HG03060 (cell line): ENCODE results near the gene ARHGAP1.
"Not testable (repeated sequence)": the region's sequence is repeated elsewhere in the genome, so short reads cannot be mapped to it uniquely, and the experiment has no call there.

Source experiments
- ATAC-seq: cut with Tn5 transposase; IDR thresholded peaks from one replicate; pipeline ENCODE4 v1.9.1; 2021; ENCODE audit warnings: low read depth, moderate number of reproducible peaks; ENCODE audit not compliant: unreplicated experiment

The ARHGAP1 gene

DNA sequence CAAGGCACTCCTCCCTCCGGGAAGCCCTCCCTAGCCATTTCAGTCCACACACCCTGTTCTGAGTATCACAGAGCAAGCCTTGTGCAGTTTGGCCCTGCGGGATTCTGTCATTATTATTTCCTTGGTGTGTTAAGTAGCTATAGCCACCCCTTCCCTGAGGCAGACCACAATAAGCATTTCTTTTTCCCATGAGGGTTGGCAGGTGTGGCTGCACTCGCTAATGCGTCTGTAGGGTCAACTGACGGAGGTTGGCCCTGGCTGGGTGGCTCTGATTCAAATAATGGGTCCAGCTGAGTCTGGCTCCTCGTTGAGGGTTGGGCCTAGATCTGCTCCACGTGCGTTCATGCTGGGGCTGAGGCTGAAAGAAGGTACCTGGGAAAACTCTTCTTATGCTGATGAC lies 23.7 kb upstream of the ARHGAP1 start:
- ATAC-seq: no peak

DNA sequence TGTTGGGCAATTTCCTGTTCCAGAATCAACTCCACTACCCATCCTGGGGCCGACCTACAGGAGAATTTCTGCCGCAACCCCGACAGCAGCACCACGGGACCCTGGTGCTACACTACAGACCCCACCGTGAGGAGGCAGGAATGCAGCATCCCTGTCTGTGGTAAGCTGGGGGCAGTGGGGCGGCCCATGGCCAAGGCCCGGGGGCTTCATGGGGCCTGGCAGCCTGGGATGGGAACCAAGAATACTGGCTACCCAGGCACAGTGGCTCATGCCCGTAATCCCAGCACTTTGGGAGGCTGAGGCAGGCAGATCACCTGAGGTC lies 22.9 kb upstream of the ARHGAP1 start:
- no peak for ATAC-seq

DNA sequence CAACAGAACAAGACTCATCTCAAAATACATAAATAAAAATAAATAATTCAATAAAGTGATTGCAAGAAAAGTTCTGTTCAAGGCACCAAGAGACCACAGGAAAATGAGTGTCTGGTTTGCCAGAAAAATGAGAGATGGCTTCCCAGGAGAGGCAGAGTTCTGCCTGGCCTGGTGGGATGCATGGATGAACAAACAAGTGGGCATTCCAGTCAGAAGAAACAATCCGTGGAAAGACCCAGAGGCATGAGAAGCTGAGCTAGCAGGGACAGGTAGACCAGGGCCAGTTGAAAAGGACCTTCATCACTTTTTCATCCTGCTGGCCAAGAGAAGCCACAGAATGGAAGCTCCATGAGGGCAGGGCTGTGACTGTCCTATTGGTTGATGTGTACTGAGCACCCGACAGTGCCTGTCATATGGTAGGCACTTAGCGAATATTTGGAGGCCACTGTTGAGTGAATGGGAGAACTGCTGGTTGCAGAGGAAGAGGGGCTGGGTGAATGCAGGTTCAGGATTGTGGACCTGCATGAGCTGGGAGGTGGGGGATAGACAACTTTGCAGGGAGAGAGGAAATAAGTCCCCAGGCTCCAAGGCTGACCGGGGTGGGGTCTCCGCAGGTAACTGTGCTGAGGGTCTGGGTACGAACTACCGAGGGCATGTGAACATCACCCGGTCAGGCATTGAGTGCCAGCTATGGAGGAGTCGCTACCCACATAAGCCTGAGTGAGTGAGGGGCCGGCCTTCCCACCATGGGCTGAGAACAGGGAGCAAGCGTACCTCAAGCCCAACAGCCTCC lies 22.3 kb upstream of the ARHGAP1 start:
- no peak for ATAC-seq

DNA sequence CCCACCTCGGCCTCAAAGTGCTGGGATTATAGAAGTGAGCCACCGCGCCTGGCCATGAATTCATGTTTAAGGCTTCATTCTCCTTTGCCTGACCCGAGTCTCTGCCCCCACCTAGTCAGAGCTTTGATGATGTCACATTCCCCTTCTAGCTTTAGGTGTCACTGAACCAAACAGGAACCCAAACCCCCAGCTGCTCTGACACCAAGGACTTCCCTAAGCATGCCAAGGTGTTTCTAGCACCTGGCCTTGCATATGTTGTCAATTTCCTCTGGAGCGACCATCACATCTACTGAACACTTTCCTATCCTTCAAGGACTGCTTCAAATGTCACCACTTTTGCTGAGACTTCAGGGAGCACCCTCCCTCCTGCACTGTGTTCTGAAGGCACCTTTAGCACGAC lies 20.9 kb upstream of the ARHGAP1 start:
- ATAC-seq: no peak

DNA sequence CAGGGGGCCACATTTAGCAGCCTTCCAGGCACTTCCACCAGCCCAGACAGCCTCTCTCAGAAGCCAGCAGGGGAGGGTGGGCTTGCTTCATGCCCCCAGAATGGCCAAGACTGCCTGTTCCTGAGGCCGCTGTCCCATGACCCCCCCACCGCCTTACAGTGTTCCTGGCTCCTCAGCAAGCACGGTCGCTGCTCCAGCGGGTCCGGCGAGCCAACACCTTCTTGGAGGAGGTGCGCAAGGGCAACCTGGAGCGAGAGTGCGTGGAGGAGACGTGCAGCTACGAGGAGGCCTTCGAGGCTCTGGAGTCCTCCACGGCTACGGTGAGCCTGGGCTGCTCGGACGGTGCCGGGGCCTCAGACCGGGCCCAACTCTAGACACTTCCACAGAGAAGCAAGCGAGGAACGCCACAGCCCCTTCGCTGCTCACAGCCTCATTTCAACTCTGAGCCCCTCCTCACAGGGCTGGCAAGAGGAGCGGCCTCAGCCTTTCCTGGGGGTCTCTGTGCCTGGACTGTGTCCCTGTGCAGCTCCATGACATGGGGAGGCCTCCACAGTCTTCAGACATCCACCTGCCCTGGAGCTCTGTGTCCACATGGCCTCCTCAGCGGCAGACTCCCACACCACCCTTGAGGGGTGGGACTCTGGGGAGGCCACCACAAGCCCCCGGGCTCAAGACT lies 19.3 kb upstream of the ARHGAP1 start:
- no peak for ATAC-seq

DNA sequence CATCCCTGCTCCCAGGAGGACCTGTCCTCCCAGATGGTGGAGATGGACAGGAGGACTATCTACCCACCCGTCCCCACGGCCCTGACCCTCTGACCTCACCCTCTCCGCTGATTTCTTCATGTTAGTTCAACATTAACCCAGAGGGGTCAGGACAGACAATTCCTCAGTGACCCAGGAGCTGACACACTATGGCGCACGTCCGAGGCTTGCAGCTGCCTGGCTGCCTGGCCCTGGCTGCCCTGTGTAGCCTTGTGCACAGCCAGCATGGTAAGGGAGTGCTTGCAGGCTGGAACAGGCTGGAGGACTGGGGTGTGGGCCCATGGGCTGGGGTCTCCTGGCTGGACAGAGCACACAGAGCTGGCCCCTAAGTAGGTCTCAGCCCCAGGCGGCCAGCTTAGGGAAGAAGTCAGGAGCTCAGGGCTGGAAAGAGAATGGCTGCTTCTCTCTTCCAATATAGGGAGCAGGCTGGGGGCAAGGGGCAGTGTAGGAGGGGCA lies 18.7 kb upstream of the ARHGAP1 start, which contains the start of gene F2:
Gene F2 (plus strand): TSS at position 166 of the 495 bp plus-strand sequence. CDS start 23 bp downstream, at position 189.
- ATAC-seq: no peak

DNA sequence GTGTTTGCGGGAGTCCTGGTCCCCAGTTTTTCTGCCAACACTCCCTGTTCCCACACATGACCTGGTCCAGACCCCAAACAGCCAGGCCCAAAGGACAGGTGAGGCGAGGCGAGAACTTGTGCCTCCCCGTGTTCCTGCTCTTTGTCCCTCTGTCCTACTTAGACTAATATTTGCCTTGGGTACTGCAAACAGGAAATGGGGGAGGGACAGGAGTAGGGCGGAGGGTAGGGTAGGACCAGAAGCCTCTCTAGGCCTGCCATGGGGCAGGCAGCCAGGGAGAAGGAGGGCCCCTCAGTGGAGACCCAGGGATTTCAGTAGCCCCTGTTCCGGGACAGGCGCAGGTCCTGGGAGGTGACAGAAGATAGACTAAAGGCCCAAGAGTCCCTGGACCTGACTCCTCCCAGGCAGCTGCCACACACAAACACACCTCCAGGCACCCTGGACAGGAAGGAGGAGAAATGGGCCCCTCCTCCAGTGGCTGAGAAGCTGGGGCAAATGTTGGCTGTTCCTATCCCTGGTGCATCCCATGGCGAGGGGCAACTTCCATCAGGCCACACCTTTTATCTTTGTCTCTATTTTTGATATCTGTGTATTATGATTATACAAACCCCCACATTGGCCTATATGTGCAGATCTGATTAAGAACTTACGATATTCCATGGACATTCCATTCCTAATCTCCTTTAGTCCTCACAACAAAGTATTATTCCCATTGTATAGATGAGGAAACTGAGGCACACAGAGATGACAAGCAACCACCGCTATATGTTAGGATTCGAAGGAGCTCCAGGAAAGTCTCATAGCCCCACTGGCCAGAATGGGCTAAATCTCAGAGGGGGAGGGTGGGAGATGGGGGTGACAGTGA lies 18.0 kb upstream of the ARHGAP1 start:
- no peak for ATAC-seq

DNA sequence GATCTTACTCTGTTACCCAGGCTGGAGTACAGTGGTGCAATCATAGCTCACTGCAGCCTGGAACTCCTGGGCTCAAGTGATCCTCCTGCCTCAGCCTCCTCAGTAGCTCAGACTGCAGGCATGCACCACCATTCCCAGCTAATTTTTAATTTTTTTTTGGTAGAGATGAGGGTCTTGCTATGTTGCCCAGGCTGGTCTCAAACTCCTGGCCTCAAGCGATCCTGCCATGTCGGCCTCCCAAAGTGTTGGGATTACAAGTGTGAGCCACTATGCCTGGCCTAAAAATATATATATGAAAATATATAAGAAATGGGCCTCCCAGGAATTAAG lies 17.4 kb upstream of the ARHGAP1 start:
- ATAC-seq: not testable (repeated sequence)

DNA sequence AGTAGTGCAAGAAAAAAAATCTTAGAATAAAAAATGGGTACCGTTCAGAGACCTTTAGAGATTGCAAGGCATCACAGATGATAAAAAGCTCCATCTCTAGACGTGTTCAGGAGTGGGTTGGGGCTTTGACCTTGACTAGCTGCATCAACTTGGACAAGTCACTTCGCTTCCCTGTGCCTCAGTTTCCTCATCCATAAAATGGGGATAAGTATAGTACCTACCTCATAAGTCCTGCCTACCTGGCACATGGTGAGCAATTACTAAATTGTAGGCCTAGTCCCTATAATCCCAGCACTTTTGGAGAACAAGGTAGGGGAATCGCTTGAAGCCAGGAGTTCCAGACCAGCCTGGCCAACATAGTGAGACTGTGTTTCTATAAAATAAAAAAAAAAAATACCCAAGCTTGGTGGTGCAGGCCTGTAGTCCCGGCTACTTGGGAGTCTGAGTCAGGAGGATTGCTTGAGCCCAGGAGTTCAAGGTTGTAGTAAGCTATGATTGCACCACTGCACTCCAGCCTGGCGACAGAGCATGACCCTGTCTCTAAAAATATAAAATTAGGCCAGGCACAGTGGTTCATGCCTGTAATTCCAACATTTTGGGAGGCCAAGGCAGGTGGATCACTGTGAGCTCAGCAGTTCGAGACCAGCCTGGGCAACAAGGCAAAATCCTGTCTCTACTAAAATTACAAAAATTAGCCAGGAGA lies 12.6 kb upstream of the ARHGAP1 start:
- no peak for ATAC-seq

DNA sequence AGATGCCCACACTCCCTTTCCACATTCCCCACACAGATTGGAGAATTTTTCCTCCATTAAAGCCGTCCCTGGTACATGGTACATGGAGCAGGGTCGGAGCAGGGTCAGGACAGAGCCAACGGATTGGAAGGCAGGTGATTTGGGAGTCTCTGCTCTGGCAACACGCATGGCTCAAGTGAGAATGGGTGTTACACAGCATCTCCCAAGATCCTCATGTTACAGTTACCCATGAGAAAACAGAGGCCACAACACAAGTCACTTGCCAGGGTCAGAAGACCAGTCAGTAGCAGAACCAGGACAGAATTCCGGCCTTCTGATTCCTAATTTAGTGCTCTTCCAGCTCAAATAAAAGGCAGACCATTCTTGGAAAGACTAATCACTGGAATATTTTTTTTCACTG lies 10.9 kb upstream of the ARHGAP1 start:
- no peak for ATAC-seq

DNA sequence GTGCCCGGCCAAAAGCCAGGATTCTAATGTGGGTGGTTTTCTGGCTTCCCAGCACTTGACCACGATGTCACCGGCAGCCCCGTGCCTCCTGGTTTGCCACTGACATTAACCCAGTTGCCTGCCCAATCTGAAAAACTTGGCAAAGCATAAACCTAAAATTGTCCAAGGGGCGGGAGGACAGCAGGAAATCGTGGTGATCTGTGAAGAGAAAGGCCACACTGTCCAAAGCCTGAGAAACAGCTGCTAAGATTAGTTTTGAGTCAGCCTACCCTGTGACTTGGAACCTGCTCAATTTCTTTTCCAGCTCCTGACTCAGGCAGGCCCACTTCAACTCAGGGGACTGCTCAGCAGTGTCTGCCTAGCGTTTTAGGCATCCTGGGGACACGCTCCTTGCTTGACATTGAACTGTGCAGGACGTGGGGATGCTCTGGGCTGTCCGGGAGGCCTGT lies 10.4 kb upstream of the ARHGAP1 start:
- no peak for ATAC-seq

DNA sequence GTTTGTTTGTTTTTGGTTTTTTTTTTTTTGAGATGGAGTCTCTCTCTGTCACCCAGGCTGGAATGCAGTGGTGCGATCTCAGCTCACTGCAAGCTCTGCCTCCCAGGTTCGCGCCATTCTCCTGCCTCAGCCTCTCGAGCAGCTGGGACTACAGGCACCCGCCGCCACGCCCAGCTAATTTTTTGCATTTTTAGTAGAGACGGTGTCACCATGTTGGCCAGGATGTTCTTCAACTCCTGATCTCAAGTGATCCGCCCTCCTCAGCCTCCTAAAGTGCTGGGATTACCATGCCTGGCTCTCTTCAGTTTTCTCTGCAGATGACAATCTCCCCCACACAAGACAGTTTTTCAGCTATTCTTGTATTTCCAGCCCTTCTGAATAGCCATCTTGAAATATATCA lies 8.9 kb upstream of the ARHGAP1 start:
- not testable (repeated sequence) for ATAC-seq

DNA sequence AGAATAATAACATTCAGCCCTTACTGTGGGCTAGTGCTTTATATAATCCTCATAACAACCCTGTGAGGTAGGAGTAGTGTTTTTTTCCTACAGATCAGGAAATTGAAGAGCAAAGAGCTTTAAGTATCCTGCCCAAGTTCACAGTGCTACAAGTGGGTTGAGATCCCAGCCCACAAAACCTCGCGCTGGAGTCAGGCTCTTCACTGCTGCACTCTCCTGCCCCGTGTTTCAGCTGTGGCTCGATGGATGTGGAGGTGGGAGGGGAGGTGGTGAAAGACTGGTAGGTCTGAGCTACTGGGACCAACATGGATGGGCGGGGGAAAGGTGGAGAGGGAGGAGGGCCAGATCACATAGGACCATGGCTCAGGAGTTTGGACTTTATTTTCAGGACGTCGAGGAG lies 6.5 kb upstream of the ARHGAP1 start:
- ATAC-seq: no peak

DNA sequence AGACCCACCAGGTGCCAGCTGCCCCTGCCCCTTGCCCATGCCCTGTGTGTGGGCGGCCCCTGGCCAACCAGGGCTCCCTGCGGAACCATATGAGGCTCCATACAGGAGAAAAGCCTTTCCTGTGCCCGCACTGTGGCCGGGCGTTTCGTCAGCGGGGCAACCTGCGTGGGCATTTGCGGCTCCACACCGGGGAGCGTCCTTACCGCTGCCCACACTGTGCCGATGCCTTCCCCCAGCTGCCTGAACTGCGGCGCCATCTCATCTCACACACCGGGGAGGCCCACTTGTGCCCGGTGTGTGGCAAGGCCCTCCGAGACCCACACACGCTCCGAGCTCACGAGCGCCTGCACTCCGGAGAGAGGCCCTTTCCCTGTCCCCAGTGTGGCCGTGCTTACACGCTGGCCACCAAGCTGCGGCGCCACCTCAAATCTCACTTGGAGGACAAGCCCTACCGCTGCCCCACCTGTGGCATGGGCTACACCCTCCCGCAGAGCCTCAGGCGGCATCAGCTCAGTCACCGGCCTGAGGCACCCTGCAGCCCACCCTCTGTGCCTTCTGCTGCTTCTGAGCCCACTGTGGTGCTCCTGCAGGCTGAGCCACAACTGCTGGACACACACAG lies 4.8 kb upstream of the ARHGAP1 start:
- ATAC-seq: no peak

DNA sequence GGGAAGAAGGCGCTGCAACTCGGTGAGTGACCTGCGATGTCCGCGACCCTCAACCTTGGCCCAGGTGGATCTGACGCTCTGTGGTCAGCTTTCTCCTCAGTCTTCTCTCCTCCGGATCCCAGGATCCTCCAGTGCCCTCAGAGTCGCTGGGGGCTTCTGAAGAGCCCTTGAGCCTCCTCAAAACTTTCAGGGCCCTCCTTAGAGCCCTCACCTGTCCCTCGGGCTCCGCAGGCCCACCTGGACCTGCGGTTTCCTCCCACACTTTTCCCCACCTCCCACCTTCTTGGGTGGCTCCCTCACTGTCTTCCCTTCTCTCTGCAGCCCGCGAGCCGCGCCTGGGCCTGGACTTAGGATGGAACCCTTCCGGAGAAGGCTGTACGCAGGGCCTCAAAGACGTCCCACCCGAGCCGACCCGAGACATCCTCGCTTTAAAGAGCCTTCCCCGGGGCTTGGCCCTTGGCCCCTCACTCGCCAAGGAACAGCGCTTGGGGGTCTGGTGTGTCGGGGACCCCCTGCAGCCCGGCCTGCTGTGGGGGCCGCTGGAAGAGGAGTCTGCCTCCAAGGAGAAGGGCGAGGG lies 747 bp upstream of the ARHGAP1 start:
- ATAC-seq: no peak

DNA sequence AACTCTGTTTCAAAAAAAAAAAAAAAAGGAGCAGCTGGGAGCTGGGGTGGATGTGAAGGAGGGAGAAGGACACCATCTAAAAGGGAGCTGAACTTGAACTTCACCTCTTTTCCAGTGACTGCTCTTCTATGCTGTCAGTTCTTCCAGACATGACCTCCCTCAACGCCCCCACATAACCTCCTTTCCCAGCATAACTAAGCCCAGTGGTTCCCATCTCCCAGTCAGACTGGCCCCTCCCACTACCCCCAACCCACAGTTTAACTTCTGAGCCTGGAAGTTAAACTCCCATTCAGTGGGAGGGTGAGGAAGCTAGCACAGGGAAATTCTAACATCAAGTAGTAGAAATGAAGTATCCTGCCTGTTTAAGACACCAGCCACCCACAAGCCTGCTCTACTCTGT lies 1.8 kb downstream of the ARHGAP1 start:
- ATAC-seq: no peak

DNA sequence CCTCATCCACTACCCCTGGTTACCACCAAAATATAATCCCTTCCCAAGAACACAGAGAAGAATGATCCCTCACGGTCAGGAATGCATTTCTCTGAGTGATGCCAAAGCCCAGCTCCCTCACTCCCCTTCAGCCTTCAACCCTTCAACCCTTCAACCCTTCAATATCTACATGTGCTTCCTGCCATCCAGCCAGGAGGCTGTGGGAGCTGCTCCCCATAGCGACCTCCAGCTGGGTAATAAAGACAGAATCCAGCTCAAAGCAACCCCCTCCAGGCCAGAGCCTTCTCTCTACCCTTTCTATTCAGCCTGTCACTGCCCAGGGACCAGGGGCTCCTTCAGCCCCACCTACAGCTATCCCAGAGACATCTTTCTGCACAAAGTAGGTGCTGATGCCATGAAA lies 2.7 kb downstream of the ARHGAP1 start:
- ATAC-seq: no peak

DNA sequence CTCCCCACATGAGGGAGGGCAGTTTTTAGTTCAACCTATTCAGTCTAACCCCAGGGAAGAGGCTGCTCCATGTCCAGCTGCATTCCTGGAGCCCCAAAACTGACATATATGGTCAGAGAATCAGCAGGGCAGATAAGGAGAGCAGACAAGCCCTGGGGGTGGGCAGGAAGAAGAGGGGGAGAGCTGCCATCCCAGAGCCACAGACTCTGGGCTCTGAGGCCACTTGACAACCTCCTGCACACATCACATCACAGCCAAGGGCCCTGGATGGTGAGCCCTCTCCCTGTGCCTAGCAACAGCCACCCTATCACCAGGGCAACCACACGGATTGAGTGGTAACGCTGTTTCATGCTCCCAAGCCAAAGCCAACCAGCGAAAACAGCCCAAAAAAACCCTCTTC lies 3.1 kb downstream of the ARHGAP1 start:
- ATAC-seq: no peak

DNA sequence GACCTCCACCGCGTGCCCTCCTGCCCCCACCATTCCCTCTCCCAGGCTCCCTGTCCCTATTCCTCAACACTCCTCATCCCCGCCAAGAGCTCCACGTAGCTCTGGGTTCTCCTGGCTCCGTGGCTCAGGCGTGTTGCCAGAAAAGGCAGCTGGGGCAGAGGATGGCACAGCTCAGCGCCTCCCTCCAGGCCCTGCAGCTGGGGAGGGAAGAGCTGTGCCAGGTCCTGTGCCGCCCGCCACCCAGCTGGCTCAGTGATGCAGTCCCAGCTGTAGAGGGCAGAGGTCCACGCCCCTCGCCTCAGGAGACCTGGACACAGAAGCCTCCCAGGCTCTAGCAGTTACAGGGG lies 4.2 kb downstream of the ARHGAP1 start:
- no peak for ATAC-seq
